ENCODE measurements around the gene TULP1. TPM values are rescaled to one million over a fixed set of nuclear protein-coding genes. Genes with fewer than 3 reads are reported as not detected.

TULP1 gene
- total RNA-seq, 1 experiment from 2014 or later, result not detected

GRCh38 chr6:35468181-35468979 lies 44.3 kb downstream of the TULP1 start, which contains the start of gene RPL10A:
TSS of gene RPL10A (plus strand) at chr6:35468401. CDS start at chr6:35468435, 34 bp downstream.
- H3K4me3 ChIP-seq, result peak within 1 kb of the TSS; percentile 97
- 0 out of 2 replicates have a peak, but pooled peaks cover 2% of the 10 kb centered on the region for H3K9me3 ChIP-seq
- H3K36me3 ChIP-seq, result peaks cover 53% of the 10 kb centered on the region
- no peaks in the 10 kb centered on the region for H3K27me3 ChIP-seq
- peak; percentile 92 for DNase-seq

GRCh38 chr6:35465646-35466045 lies 47.0 kb downstream of the TULP1 start:
- H3K4me3 ChIP-seq, result no peak overlapping the region
- no peaks in the 10 kb centered on the region for H3K27me3 ChIP-seq
- peaks cover 45% of the 10 kb centered on the region for H3K36me3 ChIP-seq
- H3K9me3 ChIP-seq, result 0 out of 2 replicates have a peak, but pooled peaks cover 2% of the 10 kb centered on the region
- no peak for DNase-seq

- DNase-seq, result no peak
- Histone ChIP-seq H3K27me3 (no peaks in the 10 kb centered on the region), H3K36me3 (peaks cover 27% of the 10 kb centered on the region), H3K4me3 (no peak overlapping the region), H3K9me3 (no peaks in the 10 kb centered on the region)
These were observed 49.4 kb downstream of the TULP1 start for GRCh38 chr6:35463292-35463691.

GRCh38 chr6:35461270-35461669 lies 51.4 kb downstream of the TULP1 start:
- no peak overlapping the region for H3K4me3 ChIP-seq
- H3K27me3 ChIP-seq, result no peaks in the 10 kb centered on the region
- no peak for DNase-seq
- peaks cover 28% of the 10 kb centered on the region for H3K36me3 ChIP-seq
- no peaks in the 10 kb centered on the region for H3K9me3 ChIP-seq

GRCh38 chr6:35457907-35458306 lies 54.8 kb downstream of the TULP1 start:
- peaks cover 27% of the 10 kb centered on the region for H3K36me3 ChIP-seq
- no peak for DNase-seq
- no peak overlapping the region for H3K4me3 ChIP-seq
- H3K9me3 ChIP-seq, result no peaks in the 10 kb centered on the region
- H3K27me3 ChIP-seq, result no peaks in the 10 kb centered on the region

GRCh38 chr6:35454391-35455110 lies 58.1 kb downstream of the TULP1 start:
- H3K9me3 ChIP-seq, result no peaks in the 10 kb centered on the region
- DNase-seq, result no peak

GRCh38 chr6:35453236-35453635 lies 59.5 kb downstream of the TULP1 start:
- peak overlapping the region; percentile 62 for H3K4me3 ChIP-seq
- DNase-seq, result no peak
- H3K27me3 ChIP-seq, result no peaks in the 10 kb centered on the region
- peaks cover 15% of the 10 kb centered on the region; the same call in 1 of the 2 replicates for H3K36me3 ChIP-seq
- no peaks in the 10 kb centered on the region for H3K9me3 ChIP-seq

More at GRCh38 chr6:35454391-35455110, 58.1 kb downstream of the TULP1 start:
- no peaks in the 10 kb centered on the region for H3K27me3 ChIP-seq
- peaks cover 18% of the 10 kb centered on the region for H3K36me3 ChIP-seq
- no peak overlapping the region for H3K4me3 ChIP-seq

- Histone ChIP-seq H3K9me3 (no peaks in the 10 kb centered on the region), H3K27me3 (no peaks in the 10 kb centered on the region), H3K36me3 (peaks cover 12% of the 10 kb centered on the region; the same call in 1 of the 2 replicates), H3K4me3 (peak within 1 kb of the TSS; percentile 62)
- peak; percentile 88 for DNase-seq
These were observed 60.3 kb downstream of the TULP1 start, which contains the start of gene FANCE for GRCh38 chr6:35452183-35453090. TSS of gene FANCE (plus strand) at chr6:35452338. CDS start at chr6:35452546, 208 bp downstream.

GRCh38 chr6:35451354-35452182 lies 61.1 kb downstream of the TULP1 start:
- no peak for DNase-seq
- no peaks in the 10 kb centered on the region for H3K27me3 ChIP-seq
- no peaks in the 10 kb centered on the region for H3K9me3 ChIP-seq
- H3K36me3 ChIP-seq, result peaks cover 8% of the 10 kb centered on the region; the same call in 1 of the 2 replicates
- H3K4me3 ChIP-seq, result peak overlapping the region; percentile 62

GRCh38 chr6:35449287-35449881 lies 63.3 kb downstream of the TULP1 start:
- H3K4me3 ChIP-seq, result no peak overlapping the region

GRCh38 chr6:35448191-35448590 lies 64.5 kb downstream of the TULP1 start:
- Histone ChIP-seq H3K36me3 (no peaks in the 10 kb centered on the region), H3K9me3 (no peaks in the 10 kb centered on the region), H3K27me3 (no peaks in the 10 kb centered on the region), H3K4me3 (no peak overlapping the region)
- no peak for DNase-seq

More at GRCh38 chr6:35449287-35449881, 63.3 kb downstream of the TULP1 start:
- H3K9me3 ChIP-seq, result no peaks in the 10 kb centered on the region
- H3K27me3 ChIP-seq, result no peaks in the 10 kb centered on the region
- DNase-seq, result no peak
- H3K36me3 ChIP-seq, result no peaks in the 10 kb centered on the region

Other genes with a start within 250 kb of the TULP1 start
- gene DEF6, start 215.1 kb downstream of the TULP1 start, total RNA-seq (2014; rRNA removed; shearing (Covaris generic); ENCODE audit: low replicate concordance), result 0.33 TPM in 1 of 2 replicates, not detected in the other
- 5.9 and 15.7 TPM in 2 replicates for gene PPARD, start 170.3 kb downstream of the TULP1 start, total RNA-seq (2014; rRNA removed; shearing (Covaris generic); ENCODE audit: low replicate concordance)
- 20.1 and 28.0 TPM in 2 replicates for gene FANCE, start 60.6 kb downstream of the TULP1 start, total RNA-seq (2014; rRNA removed; shearing (Covaris generic); ENCODE audit: low replicate concordance)
- 1,962 and 2,782 TPM in 2 replicates for gene RPL10A, start 44.5 kb downstream of the TULP1 start, total RNA-seq (2014; rRNA removed; shearing (Covaris generic); ENCODE audit: low replicate concordance)
- gene TEAD3, start 15.8 kb downstream of the TULP1 start, total RNA-seq (2014; rRNA removed; shearing (Covaris generic); ENCODE audit: low replicate concordance), result 7.5 and 9.2 TPM in 2 replicates
- gene FKBP5, start 176.0 kb upstream of the TULP1 start, total RNA-seq (2014; rRNA removed; shearing (Covaris generic); ENCODE audit: low replicate concordance), result 9.4 and 10.3 TPM in 2 replicates
- gene ARMC12, start 224.1 kb upstream of the TULP1 start, total RNA-seq (2014; rRNA removed; shearing (Covaris generic); ENCODE audit: low replicate concordance), result not detected in 2 replicates